A549 (cell line): Measurements from ENCODE around the gene FGD2.

Source experiments
- CHD4 ChIP-seq: fragments of 200-600 bp; sonication (generic); IDR thresholded peaks from 2 replicates; pipeline ENCODE4 v1.6.1; 2016; ENCODE audit warnings: antibody characterized with exemption, mild to moderate bottlenecking, borderline replicate concordance
- CTCF ChIP-seq: fragments of >200 bp; sonication (Bioruptor Twin); formaldehyde crosslinking; IDR thresholded peaks from 3 replicates; pipeline ENCODE4 v1.5.1; 2016
- EP300 ChIP-seq, 2 experiments: fragments of >200 bp; sonication (Bioruptor Twin); formaldehyde crosslinking; IDR thresholded peaks; 2 replicates in 1 of 2; 3 replicates in 1 of 2; pipeline ENCODE4 v1.6.1; 2016 to 2017
- HDAC2 ChIP-seq: fragments of 200-600 bp; sonication (generic); IDR thresholded peaks from 2 replicates; pipeline ENCODE4 v1.6.1; 2016
- KDM1A ChIP-seq: fragments of 200-600 bp; sonication (generic); IDR thresholded peaks from 2 replicates; pipeline ENCODE4 v1.6.1; 2016; ENCODE audit warnings: low read depth, mild to moderate bottlenecking
- MAX ChIP-seq: IDR thresholded peaks from 2 replicates; pipeline ENCODE4 v1.6.1; 2012
- MAZ ChIP-seq: fragments of 150-350 bp; IDR thresholded peaks from 2 replicates; pipeline ENCODE4 v1.6.1; 2014; ENCODE audit warnings: antibody characterized with exemption, low read depth, low read length, borderline replicate concordance
- NFE2L2 ChIP-seq: fragments of 150-350 bp; conservative IDR thresholded peaks from 2 replicates; pipeline ENCODE4 v1.6.1; 2014; ENCODE audit warnings: low read length
- POLR2A ChIP-seq: IDR thresholded peaks from 2 replicates; pipeline ENCODE4 v1.6.1; 2012; ENCODE audit warnings: mild to moderate bottlenecking, low read length
- RAD21 ChIP-seq, 2 experiments: fragments of >200 bp in 1 of 2; sonication (Bioruptor Twin) in 1 of 2; formaldehyde crosslinking in 1 of 2; IDR thresholded peaks in 1 of 2; conservative IDR thresholded peaks in 1 of 2; 2 replicates in 1 of 2; 3 replicates in 1 of 2; pipeline ENCODE4 v1.6.1; 2012 to 2018; ENCODE audit warnings: inconsistent platforms in 1 of 2
- RNF2 ChIP-seq: fragments of 200-600 bp; sonication (generic); IDR thresholded peaks from 2 replicates; pipeline ENCODE4 v1.6.1; 2016; ENCODE audit warnings: low read depth, mild to moderate bottlenecking, antibody characterized with exemption, moderate library complexity, borderline replicate concordance
- SMC3 ChIP-seq: fragments of >200 bp; sonication (Bioruptor Twin); formaldehyde crosslinking; IDR thresholded peaks from 3 replicates; pipeline ENCODE4 v1.6.1; 2018; ENCODE audit warnings: inconsistent platforms

- TF ChIP-seq CTCF = no peak
- TF ChIP-seq MAX = no peak
- no peak for TF ChIP-seq RAD21 (conservative IDR thresholded peaks at IDR 0.05 in 1 of 2, IDR thresholded peaks at IDR 0.05 in 1 of 2)
- TF ChIP-seq HDAC2 = no peak
- no peak for TF ChIP-seq RNF2
- no peak for TF ChIP-seq EP300 (IDR thresholded peaks at IDR 0.05)
- no peak for TF ChIP-seq MAZ
- TF ChIP-seq CHD4 = no peak
- TF ChIP-seq KDM1A = no peak
- TF ChIP-seq SMC3 = no peak
- TF ChIP-seq POLR2A = no peak
- TF ChIP-seq NFE2L2 = no peak
These were observed 45.3 kb downstream of the FGD2 start for GRCh38 chr6:37050854-37051137.
